HG02759 (cell line): ENCODE data around the gene MRPS6.

ENCODE experiments used
- ATAC-seq: cut with Tn5 transposase; IDR thresholded peaks from one replicate; pipeline ENCODE4 v1.9.1; 2021; ENCODE audit warnings: mild to moderate bottlenecking, moderate library complexity; ENCODE audit not compliant: unreplicated experiment

MRPS6 gene

DNA sequence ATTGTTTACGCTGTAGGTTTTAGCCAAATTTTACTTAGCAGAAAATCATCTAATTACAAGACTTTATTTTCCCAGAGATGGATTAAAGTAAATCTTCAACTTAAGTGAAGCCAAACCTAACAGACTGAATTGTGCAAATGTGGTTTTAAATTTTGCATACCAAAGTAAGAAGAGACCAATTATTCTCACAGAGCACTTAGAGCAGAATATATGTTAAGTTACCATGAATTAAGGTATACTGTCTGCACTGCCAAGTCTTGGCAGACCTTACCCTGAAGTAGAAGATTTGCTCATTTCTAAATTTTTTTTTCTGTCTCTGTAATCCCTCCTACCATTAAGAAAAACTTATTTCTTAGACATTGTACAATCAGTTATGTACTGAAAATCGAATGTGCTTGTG lies 24.1 kb downstream of the MRPS6 start:
- no peak for ATAC-seq

DNA sequence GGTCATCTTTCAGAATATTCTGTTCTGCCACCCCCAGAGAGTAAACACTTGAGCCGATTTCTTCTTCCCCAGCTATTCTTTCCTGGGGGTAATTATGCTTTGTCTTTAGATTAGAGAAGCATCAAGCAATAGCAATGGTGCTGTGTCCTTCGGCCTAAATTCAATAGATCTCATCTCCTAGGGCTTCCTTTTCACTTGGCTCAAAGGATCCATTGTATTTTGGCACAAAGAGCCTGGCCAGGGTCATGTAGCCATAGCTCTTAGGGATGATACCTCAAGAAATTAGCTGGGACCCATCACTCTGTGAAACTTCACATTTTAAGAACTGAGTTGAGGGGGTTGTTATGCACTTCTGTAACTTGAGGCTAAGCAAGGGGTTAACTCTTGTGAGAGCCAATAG lies 27.0 kb downstream of the MRPS6 start:
- no peak for ATAC-seq

DNA sequence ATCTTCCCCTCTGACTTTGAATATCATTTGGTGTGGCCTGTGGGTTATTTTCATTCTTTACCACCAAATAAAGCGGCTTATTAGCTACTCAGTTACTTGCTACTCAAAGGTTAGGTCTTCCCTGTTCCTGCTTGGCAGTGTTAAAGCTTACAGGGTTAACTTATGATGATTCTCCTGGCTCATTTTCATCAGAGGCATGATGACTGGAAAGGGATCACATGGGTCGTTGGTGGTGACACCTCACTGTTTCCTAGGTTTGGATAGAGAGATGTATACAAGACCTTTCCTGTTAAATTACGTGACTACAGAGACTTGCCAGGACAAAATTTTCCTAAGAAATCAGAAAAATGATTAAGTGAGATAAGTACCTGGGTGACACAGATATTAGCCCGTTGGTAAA lies 27.4 kb downstream of the MRPS6 start:
- no peak for ATAC-seq

DNA sequence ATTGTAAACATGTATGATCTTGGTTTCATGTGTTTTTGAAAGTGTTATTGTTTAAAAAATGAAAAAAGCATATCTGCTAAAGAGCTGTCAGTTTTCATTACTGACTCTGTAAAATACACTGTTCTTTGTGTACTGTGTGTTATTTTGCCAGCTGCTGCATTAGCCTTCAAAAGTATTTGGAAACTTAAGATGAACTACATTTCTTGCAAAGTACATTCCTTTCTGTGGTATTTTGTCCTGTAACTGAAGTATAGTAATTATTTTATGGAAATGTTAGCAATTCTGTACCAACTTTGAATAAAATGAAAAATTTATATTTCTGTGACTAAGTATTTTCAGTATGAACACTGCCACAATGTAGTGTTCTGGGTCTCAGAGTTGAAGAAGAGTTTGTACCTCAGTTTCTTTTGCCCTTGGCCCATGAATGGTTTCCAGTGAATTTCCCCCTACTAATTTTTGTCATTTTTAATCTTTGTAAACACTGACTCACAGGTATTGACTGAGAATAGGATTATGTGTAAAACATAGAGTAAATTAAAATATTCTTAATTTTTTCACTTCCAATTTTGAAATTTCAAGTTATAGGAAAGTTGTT lies 32.7 kb downstream of the MRPS6 start:
- no peak for ATAC-seq

DNA sequence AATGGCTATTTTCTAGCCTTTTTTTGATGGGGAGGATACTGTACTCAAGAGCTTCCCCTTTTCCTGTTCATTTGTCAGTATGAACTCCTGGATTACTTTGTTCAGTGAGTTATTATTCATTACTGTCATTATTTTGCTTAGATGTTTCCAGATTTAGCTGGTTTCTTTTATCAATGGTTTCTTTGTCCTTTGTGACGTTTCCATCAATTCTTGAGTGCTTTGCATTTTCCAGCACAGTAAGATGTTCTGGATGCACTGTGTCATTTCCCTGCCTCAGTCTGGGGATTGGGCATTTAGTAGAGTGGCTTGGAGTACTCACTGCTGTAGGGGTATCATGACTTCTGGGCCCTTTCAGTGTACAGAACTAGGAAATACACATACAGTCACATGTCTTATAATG lies 34.2 kb downstream of the MRPS6 start:
- no peak for ATAC-seq

DNA sequence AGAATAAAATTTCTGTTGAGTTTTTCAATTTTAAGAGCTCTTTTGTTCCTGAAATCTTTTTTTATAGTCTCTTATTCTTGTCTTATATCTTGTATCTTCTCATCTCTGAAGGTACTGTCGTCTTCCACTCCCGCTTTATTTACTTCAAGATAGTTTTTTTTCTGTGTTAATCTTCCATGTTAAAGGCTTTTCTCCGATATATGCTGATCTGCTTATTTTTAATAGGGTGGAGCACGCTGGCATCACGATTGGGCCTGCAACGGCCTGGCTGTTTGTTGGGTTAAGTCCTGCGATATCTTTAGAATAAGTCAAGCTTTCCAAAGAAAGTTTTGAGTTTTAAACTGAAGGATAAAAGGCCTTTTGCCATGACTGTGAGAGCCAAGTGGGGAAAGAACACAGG lies 35.7 kb downstream of the MRPS6 start:
- no peak for ATAC-seq

DNA sequence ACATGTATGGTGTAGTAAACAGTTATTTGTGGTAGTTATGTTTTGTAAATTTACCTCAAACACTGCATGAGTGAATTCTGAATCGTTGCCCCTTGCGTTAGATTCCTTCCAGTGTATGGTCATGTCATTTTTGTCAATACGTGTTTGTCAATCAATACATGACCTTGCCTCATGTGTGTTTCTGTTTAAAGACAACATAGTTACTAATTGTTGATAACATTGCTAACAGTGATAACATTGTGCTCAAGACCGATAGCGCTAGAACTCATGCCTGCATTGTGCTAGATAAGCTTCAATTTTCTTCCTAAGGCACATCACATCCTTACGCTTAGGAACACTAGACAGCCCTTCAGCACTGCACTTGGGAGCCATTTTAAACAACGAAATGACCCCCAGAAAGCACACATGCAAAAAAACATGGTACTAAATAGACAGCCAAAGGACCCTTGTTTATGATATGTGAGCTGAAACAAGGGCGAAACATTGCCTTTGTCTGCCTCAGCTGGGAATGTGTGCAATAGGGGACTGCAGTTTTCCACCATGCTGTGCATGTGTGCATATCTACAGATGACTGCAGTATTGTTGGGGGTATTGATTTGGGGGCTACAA lies 37.3 kb downstream of the MRPS6 start:
- ATAC-seq: no peak

DNA sequence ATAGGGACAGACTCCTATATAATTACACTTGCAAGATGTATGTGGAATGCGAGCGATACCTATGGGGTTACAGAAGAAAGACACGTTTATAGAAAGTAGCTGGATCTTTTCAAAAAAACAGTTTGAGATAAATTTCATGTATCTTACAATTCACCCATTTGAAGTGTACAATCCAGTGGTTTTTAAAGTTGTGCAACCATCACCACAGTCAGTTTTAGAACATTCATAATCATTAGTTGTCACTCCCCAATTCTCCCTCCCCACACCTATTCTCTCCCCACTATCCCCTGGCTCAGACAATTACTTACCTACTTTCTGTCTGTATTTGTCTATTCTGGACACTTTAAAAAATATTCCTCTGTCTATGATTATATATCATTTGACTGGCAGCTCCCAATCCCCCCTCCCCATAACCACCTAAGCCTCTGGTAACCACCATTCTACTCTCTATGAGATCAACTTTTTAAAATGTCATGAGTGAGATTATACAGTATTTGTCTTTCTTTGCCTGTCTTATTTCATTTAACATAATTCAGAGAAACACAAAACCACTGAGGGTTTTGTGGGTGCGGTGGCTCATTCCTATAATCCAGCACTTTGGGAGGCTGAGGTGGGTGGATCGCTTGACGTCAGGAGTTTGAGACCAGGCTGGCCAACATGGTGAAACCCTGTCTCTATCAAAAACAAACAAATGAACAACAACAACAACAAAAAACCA lies 39.1 kb downstream of the MRPS6 start:
- no peak for ATAC-seq

DNA sequence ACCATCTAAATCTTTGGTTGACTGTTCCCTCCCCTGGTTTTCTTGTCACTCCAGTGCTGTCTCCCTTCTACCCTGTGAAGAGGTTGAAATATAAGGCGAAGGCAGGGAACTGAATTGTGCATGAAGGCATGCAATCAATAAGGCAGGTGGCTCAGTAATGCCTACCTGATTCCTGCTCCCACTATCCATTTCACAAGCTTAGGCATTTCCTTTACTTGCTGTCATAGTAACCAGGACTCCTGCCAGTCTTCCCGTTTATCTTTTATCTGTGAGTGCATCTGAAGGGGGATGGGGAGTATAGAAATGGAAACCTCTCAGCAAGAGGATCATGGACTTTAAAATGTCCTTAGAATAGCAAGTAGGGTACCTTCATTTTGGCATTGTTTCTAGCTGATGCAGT lies 40.5 kb downstream of the MRPS6 start:
- ATAC-seq: no peak

DNA sequence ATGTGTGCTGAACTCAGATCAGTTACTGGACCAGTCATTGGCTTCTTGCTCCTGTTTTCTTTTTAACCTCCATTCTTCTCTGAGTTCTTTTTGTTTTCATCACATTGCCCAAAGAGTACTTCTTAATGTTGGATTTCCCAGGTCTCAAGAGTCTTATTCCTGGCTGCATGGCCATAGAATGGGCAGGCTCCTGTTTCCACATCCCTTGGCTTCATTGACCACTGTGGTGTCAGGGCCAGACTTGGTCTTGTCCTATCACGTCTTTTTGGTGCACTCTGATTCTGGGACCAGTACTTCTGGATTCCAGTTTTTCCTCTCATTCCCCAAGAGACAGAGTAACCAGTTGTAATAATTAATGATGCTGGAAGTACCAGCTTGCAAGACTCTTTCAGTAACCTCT lies 41.8 kb downstream of the MRPS6 start:
- ATAC-seq: no peak

DNA sequence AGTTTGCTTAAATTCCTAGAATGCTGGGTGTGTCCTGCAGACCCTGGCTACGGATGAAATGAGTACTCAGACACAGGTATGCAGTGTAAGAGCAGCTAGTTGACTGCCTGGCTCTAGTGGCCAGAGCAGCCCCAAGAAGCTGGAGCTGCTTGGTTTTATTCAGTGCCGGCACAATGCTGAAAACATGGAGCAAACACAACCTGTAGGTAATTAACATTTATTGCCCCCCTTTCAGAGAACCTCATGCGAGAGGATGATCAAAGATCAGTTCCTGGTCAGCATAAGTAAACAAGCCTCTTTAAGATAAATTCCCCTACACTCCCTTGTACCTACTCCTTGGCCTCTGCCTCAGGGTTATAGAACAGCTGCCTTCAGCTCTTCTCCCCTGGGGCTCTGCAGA lies 43.2 kb downstream of the MRPS6 start:
- no peak for ATAC-seq

DNA sequence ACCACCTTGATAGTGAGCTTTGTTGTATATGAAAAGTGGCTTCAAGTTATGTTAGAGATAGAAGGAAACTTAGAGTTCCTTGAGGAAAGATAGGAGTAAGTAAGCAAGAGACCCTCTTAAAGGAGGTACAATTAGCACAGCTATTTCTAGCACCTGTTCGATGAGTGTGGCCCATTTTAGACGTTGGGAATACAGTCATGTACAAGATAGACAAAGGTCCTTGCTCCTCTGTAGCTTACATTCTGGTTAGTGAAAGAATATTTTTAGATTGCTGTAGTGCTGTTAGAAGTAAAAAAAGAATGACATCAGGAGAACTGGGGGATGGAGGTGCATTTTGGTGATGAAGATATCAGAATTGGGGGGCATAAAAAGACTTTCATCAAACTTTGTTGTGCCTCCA lies 47.5 kb downstream of the MRPS6 start:
- ATAC-seq: no peak

DNA sequence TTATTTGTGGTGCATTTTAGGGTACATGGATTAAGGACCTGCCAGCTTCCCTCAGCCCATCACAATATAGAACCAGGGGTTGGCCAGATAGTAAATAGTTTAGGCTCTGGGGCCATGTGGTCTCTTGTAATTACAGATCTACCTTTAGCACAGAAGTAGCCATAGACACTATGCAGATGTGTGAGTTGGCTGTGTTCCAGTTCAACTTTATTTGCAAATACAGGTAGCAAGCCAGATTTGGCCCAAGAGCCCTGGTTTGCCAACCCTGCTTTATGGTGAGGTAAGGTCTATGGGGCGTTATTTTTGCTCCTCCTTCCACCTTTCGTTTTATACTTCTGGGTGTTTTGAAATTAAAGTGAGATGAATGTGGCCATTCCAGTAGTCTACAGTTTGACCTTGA lies 48.7 kb downstream of the MRPS6 start:
- no peak for ATAC-seq

DNA sequence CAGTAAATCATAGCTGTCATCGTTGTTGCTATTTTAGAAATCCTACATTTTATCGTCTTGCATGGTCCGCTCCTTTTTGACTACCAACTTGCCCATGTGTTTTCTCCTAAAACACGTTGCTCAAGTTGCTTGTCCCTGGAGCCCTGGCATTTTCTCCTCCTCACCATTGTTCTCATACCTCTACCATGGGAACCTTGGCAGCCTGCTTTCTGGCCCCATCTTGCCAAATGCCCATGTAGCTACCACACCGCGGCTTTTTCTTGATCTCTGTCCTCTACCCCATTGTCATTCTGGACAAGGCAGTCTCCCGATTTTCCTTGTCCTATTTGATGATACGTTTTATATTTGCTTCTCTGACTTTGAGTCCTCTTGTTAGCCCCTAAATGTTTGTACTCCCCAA lies 50.2 kb downstream of the MRPS6 start:
- ATAC-seq: no peak

DNA sequence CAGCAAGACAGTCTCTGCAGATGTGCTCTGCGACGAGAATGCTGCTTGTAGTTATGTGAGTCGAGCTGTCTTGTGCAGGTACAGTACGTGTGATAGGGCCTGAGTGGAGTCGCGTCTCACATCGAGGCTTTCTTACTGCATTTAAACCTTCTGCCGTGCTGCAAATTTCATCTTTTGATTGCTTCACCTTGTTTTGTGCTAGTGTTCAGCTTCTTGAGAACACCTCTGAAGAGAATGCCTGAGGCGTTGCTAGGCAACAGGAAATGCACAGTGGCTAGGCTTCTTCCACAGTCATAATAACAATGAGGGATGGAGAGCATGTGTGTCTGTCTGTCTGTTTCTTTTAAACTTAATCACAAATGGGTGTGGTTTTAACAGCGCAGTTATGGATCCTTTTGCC lies 52.9 kb downstream of the MRPS6 start:
- no peak for ATAC-seq

DNA sequence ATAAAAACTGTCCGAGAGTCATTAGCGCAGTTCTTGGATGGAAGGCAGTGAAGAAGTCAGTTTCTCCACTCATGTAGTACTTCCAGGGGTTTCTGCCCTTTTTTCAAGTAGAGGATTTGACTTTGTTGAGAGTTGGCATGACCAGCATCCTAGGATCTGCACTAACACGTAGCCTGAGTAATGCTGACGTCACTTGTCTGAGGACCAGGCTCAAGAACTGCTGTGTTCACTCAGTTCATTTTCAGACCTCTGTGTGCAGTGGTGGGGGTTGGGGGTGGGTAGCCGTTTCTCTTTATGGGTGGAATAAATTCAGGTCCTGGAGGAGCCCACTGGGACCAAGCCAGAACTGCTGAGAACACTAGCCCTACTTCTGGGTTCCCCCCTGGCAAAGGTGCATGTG lies 53.3 kb downstream of the MRPS6 start:
- no peak for ATAC-seq

DNA sequence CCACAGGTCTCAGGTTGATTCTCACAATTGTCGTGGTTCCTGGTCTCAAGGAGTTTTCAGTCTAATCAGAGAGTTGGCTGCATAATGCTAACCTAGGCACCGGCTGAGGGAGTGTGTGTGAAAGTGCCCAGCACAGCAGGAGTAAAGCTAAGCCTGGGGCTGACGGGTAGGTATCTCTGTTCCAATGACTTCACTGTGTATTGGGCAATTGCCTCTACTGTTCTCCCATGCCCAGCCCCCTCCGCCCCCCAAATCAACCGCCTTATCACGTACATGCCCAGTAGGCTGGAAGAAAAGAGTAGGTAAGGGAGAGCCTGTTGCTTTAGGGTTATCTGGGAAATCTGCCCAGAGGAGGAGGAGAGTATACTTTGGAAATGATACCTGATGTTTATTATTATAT lies 54.7 kb downstream of the MRPS6 start:
- no peak for ATAC-seq

DNA sequence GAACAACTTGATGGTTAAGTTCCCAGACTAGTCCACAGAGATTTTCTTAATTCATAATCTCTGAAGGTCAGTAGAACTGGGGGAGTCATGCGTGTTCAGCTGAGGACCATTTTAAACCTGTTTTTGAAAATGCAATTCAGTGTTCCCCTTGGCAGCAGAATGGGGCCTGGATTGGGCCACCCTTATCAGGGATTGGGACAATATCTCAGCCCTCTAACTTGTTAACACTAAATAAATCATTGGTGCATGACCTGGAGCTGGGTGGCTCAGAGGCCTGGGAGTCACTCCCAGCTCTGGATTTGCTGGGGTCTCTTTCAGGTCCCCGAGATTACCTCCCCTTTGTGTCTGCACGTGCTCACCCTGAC lies 55.3 kb downstream of the MRPS6 start:
- no peak for ATAC-seq

DNA sequence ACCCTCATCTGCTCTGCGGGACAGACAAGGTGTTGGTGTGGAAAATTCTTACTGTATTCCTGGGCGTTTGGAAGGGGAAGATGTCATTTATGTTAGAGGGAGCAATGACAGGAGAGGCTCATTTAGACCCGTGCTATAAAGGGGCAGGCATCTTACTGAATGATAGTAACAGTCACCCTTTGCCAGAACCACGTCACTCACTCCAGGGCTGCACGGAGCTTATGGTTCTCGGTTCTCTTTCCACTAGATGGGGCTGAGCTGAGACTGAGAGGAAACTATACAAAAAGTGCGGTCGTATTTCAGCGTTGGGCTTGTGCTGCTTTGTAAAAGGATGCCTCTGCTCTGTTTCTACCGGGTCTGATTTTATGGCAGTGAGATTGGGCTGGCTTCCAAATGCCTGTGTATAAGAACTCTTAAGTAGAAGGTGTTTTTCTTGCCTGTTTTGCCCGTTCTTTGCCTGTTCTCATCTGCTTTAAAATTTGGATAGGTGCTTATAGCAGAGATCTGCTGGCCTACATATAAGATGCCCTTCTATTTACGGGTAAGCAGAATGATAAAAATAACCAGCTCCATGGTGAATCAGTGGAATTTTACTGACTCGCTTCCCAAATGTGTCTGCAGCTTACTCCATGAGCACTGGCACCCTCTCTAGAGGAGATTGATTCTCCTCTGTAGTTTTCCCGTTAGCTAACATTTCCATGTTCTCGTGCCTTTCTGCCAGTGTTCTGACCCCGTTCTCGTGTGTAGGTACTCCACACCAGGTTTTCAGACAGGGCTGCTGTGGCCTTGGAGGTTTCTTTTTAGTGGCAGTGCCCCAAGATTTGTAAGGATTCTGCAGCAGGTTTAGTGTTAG lies 55.9 kb downstream of the MRPS6 start:
- ATAC-seq: no peak

DNA sequence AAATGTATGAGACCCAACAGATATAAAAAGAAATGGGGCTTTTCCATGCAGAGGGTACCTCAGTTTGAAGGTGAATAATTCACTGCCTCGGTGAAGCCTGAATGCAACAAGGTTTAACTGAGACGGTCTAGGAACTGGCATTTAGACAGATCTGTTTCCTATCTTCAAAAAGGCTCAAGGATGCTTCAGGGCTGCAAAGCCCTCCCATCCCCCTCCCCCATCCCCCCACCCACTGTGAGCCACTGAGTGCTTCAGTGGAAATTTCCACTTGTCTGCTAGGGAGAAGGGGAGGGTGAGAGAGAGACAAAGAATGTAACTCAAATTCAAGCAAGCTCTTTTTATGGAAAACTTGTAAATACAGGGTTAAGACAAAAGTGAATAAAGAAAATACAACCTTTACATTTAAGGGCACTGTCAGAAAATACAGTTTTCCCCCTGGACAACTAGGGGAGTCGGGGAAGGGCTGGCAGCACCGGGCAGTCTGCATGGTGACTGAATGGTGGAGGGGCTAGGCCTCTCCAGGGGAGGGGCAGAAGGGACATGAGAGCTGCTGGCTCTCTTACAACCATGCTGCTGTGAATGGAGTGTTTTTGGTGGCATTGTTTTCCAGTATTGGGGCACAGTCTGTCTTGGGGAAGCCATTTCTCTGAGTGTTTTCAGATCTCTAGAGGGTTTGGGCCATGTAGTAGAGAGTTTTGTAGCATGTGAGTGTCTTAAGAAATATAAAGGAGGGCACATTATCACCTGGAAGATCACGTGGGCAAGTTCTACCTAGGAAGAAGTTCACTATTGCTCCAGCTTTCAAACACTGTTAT lies 56.7 kb downstream of the MRPS6 start:
- no peak for ATAC-seq

DNA sequence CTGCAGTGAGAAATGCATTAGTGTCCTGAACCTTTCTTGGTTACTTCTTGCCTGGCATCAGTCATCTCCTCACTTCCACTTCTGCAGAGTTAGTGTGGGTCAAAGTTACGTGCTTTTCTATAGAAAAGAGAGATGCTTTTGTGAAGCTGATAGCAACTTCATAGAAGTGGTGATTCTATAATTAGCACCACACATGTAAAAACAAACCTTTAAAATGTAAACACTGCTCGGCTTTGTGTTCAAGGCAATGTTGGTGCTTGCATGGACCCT lies 57.3 kb downstream of the MRPS6 start:
- ATAC-seq: no peak
